OCI-LY7 (cell line): ENCODE results near the gene PCNX2.

ENCODE experiments used
- EZH2phosphoT487 ChIP-seq: fragments of 200-600 bp; sonication (generic); IDR thresholded peaks from 2 replicates; pipeline ENCODE4 v1.6.1; 2018; ENCODE audit warnings: low read depth, borderline replicate concordance, mild to moderate bottlenecking, mixed run types, antibody characterized with exemption, low read length, moderate library complexity, mixed read lengths
- TF ChIP-seq, protein P1 (sequence below): fragments of 200-600 bp; sonication (generic); conservative IDR thresholded peaks from 2 replicates; pipeline ENCODE4 v1.5.1; 2014; ENCODE audit warnings: mild to moderate bottlenecking, antibody characterized with exemption, low read length, moderate library complexity, mixed read lengths

DNA sequence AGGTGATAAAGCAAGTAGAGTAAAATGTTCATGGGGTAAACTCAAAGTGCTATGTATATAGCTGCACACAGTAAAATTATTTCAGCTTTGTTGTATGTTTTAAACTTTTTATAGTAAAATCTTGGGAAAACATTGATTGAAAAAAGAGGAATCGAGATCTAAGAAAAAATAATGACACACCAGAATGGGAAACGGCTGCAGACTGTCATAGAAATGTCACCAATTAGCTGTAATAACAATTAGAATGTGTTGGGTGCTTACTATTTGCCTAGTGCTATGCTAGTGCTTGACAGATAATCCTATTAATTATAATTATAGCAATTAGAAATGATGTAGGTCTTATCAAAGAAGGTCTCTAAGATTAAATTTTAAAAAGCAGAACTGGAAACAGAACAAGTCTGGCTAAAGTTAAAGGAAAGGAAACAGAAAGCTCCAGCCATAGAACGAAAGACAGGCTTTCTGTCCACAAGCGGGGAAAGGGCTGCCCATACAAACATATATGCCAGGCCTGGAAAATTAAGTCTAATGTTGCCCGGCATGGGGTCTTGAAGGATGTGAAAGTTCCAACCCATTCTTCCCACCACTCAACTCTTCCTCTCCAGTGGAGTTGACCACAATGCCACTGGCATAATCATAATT, 5.0 kb downstream of the PCNX2 start:
- TF ChIP-seq, protein P1, sequence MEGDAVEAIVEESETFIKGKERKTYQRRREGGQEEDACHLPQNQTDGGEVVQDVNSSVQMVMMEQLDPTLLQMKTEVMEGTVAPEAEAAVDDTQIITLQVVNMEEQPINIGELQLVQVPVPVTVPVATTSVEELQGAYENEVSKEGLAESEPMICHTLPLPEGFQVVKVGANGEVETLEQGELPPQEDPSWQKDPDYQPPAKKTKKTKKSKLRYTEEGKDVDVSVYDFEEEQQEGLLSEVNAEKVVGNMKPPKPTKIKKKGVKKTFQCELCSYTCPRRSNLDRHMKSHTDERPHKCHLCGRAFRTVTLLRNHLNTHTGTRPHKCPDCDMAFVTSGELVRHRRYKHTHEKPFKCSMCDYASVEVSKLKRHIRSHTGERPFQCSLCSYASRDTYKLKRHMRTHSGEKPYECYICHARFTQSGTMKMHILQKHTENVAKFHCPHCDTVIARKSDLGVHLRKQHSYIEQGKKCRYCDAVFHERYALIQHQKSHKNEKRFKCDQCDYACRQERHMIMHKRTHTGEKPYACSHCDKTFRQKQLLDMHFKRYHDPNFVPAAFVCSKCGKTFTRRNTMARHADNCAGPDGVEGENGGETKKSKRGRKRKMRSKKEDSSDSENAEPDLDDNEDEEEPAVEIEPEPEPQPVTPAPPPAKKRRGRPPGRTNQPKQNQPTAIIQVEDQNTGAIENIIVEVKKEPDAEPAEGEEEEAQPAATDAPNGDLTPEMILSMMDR = no peak
- TF ChIP-seq EZH2phosphoT487 = no peak
